Osteoblast (primary cell): ENCODE measurements around the gene SNRNP48. TPM values are rescaled to one million over a fixed set of nuclear protein-coding genes. Genes with fewer than 3 reads are reported as not detected.

Experiments used
- DNase-seq: peaks from one replicate; pipeline ENCODE4 v3.0.0; 2011; ENCODE audit warnings: low spot score, mixed read lengths; ENCODE audit not compliant: insufficient read length; ENCODE audit errors: missing footprints
- H2AFZ ChIP-seq: 2 replicates; pipeline ENCODE4 v1.6.0; 2011; ENCODE audit warnings: mild to moderate bottlenecking, low read length
- H3K27ac ChIP-seq: 2 replicates; pipeline ENCODE4 v1.5.1; 2011; ENCODE audit warnings: mild to moderate bottlenecking, low read depth, low read length, moderate library complexity
- H3K27me3 ChIP-seq: 2 replicates; pipeline ENCODE4 v1.6.0; 2012; ENCODE audit warnings: mild to moderate bottlenecking, control low read depth, inconsistent platforms, low read length, moderate library complexity; ENCODE audit not compliant: insufficient read depth
- H3K36me3 ChIP-seq: 2 replicates; pipeline ENCODE4 v1.5.1; 2011; ENCODE audit warnings: mild to moderate bottlenecking, low read length, control low read depth, moderate library complexity; ENCODE audit not compliant: insufficient read depth
- H3K4me1 ChIP-seq: 2 replicates; pipeline ENCODE4 v1.5.1; 2011; ENCODE audit warnings: mild to moderate bottlenecking, low read length, control low read depth, moderate library complexity; ENCODE audit not compliant: insufficient read depth
- H3K4me2 ChIP-seq: 2 replicates; pipeline ENCODE4 v1.6.0; 2011; ENCODE audit warnings: mild to moderate bottlenecking, low read length; ENCODE audit not compliant: insufficient read depth
- H3K4me3 ChIP-seq: fragments of 200-600 bp; sonication (generic); 3 replicates; pipeline ENCODE4 v1.5.1; 2012; ENCODE audit warnings: mild to moderate bottlenecking, low read length, inconsistent platforms; ENCODE audit not compliant: insufficient read depth
- H3K79me2 ChIP-seq: 2 replicates; pipeline ENCODE4 v1.6.0; 2012; ENCODE audit warnings: mild to moderate bottlenecking, low read length, control low read depth, inconsistent platforms; ENCODE audit not compliant: insufficient read depth
- H3K9me3 ChIP-seq: 2 replicates; pipeline ENCODE4 v1.5.1; 2011; ENCODE audit warnings: low read depth, low read length, control low read depth
- H4K20me1 ChIP-seq: 2 replicates; pipeline ENCODE4 v1.6.0; 2012; ENCODE audit warnings: mild to moderate bottlenecking, low read length, control low read depth; ENCODE audit not compliant: insufficient read depth
- CTCF ChIP-seq: IDR thresholded peaks from 2 replicates; pipeline ENCODE4 v1.5.1; 2011; ENCODE audit warnings: mild to moderate bottlenecking, low read depth, low read length, moderate library complexity; ENCODE audit errors: extremely low read depth
- total RNA-seq: library from RNA; depleted of rRNA; stranded (reverse); fragments of >200 nt; gene quantifications from 2 replicates; pipeline ENCODE4 v1.2.3, GENCODE V29; 2012

The SNRNP48 gene
- total RNA-seq, 1 donor = 15.9 TPM

GRCh38 chr6:7559196-7559595 is 30.8 kb upstream of the SNRNP48 start:
- no peak overlapping the region for H3K4me2 ChIP-seq
- peaks cover 10% of the 10 kb centered on the region for H3K4me1 ChIP-seq
- no peak overlapping the region for H3K4me3 ChIP-seq
- no peaks in the 10 kb centered on the region for H3K27me3 ChIP-seq
- no peaks in the 10 kb centered on the region for H3K9me3 ChIP-seq
- no peak for TF ChIP-seq CTCF
- peaks cover 56% of the 10 kb centered on the region for H3K36me3 ChIP-seq
- DNase-seq = no peak
- H3K79me2 ChIP-seq = peaks cover 9% of the 10 kb centered on the region
- H4K20me1 ChIP-seq = no peaks in the 10 kb centered on the region
- no peak overlapping the region for H3K27ac ChIP-seq
- no peak overlapping the region for H2AFZ ChIP-seq

GRCh38 chr6:7559651-7560385 is 30.2 kb upstream of the SNRNP48 start:
- H3K27ac ChIP-seq = no peak overlapping the region
- H2AFZ ChIP-seq = no peak overlapping the region
- H3K4me1 ChIP-seq = peaks cover 5% of the 10 kb centered on the region
- H3K27me3 ChIP-seq = no peaks in the 10 kb centered on the region
- no peaks in the 10 kb centered on the region for H3K9me3 ChIP-seq
- H4K20me1 ChIP-seq = no peaks in the 10 kb centered on the region
- H3K79me2 ChIP-seq = peaks cover 8% of the 10 kb centered on the region
- no peak for DNase-seq
- peaks cover 58% of the 10 kb centered on the region for H3K36me3 ChIP-seq
- H3K4me2 ChIP-seq = no peak overlapping the region
- H3K4me3 ChIP-seq = no peak overlapping the region
- TF ChIP-seq CTCF = no peak

- DNase-seq = no peak
- H4K20me1 ChIP-seq = no peaks in the 10 kb centered on the region
- H3K27me3 ChIP-seq = no peaks in the 10 kb centered on the region
- H3K27ac ChIP-seq = no peak overlapping the region
- no peak for TF ChIP-seq CTCF
- peaks cover 3% of the 10 kb centered on the region for H3K79me2 ChIP-seq
- no peak overlapping the region for H3K4me2 ChIP-seq
- H3K4me3 ChIP-seq = no peak overlapping the region
- H3K4me1 ChIP-seq = peaks cover 15% of the 10 kb centered on the region
- H3K9me3 ChIP-seq = no peaks in the 10 kb centered on the region
- H3K36me3 ChIP-seq = peaks cover 57% of the 10 kb centered on the region
- no peak overlapping the region for H2AFZ ChIP-seq
Measured at GRCh38 chr6:7561153-7561964, 28.6 kb upstream of the SNRNP48 start.

GRCh38 chr6:7562769-7563168 is 27.2 kb upstream of the SNRNP48 start:
- no peak overlapping the region for H3K27ac ChIP-seq
- H3K27me3 ChIP-seq = no peaks in the 10 kb centered on the region
- no peak for DNase-seq
- H3K9me3 ChIP-seq = no peaks in the 10 kb centered on the region
- peaks cover 63% of the 10 kb centered on the region for H3K36me3 ChIP-seq
- no peak for TF ChIP-seq CTCF
- peaks cover 3% of the 10 kb centered on the region for H3K79me2 ChIP-seq
- no peak overlapping the region for H2AFZ ChIP-seq
- no peak overlapping the region for H3K4me2 ChIP-seq
- peaks cover 29% of the 10 kb centered on the region for H3K4me1 ChIP-seq
- H3K4me3 ChIP-seq = no peak overlapping the region
- no peaks in the 10 kb centered on the region for H4K20me1 ChIP-seq
